ENCODE measurements around the gene SNX18. TPM values are rescaled to one million over a fixed set of nuclear protein-coding genes. Genes with fewer than 3 reads are reported as not detected.

SNX18 gene
- total and polyA plus RNA-seq, 2 of the 4 experiments (the other 2 are of a cell fraction) = 31.2 to 50.0 TPM

DNA sequence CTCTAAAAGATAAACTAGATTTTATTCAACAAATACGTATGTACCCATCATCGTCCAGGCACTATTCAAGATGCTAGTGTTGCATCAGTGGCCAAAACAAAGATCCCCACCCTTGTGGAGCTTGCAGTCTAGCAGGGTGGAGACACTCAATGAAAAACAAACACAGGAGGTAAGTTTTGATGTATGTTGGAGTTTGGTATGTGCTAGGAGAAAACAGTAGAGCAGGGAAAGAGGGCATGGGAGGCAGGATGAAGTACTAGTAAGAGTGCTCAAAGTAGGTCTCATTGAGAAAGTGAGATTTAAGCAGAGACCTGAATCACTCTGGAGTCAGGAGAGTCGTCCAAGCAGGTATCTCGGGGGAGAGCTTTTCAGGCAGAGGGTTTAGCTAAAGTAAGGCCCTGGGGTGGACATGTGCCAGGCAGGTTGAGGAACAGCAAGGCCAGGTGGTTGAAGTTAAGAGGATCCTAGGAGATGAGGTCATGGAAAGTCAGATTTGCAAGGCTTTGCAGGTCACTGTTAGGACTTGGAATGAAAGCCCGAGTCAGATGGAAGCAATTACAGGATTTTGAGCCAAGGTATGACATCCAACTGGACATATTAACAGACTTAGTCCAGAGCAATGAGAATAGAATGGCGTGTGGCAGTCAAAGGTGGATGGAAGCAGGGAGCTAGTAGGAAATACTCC is 9.2 kb downstream of the SNX18 start:
- H4K20me1 ChIP-seq (ENCODE audit: insufficient read depth, low read length) = peaks cover 98% of the 10 kb centered on the region
- no peak overlapping the region; a peak in 1 of 4 replicates for H4K8ac ChIP-seq (ENCODE audit: low read depth in 2 of 2, low read length in 2 of 2)
- DNase-seq (no peak), ATAC-seq (ENCODE audit: low read depth) (no peak)
- no peak overlapping the region for H2BK120ac ChIP-seq (ENCODE audit: low read depth, low read length)
- no peak overlapping the region for H3K4ac ChIP-seq (ENCODE audit: low read depth, low read length)
- TF ChIP-seq FOS (IDR thresholded peaks at IDR 0.05; ENCODE audit: low read depth, low read length) (no peak), CEBPB (IDR thresholded peaks at IDR 0.05; ENCODE audit: low read depth, low read length) (no peak), MAZ (IDR thresholded peaks at IDR 0.05; ENCODE audit: borderline replicate concordance, low read depth, low read length) (no peak), SMC3 (IDR thresholded peaks at IDR 0.05; ENCODE audit: low read depth, low read length) (no peak), MAFK (IDR thresholded peaks at IDR 0.05; ENCODE audit: low read depth, low read length) (no peak)
- H2BK5ac ChIP-seq (ENCODE audit: low read depth, low read length, poor library complexity, severe bottlenecking) = no peak overlapping the region
- intact Hi-C loops (cut with micrococcal nuclease) (no loop called here), in situ Hi-C loops (cut with MboI; ENCODE audit: low sequenced_read_pairs) (loop anchor here (5.0 to 10.0 kb wide), 2 partner anchors 316 to 628 kb away; no protein-coding TSS in a partner anchor), dilution Hi-C loops (cut with HindIII; ENCODE audit: low sequenced_read_pairs, unreplicated experiment) (no loop called here)
- H2AK5ac ChIP-seq (ENCODE audit: low read depth, low read length) = no peak overlapping the region
- no peak overlapping the region for H3K18ac ChIP-seq (ENCODE audit: low read depth, low read length)
- H3K9me3 ChIP-seq (ENCODE audit: control insufficient read depth, insufficient read depth, low read length) = no peaks in the 10 kb centered on the region
- H2BK15ac ChIP-seq (ENCODE audit: low read depth, low read length) = no peak overlapping the region
- no peak overlapping the region for H4K91ac ChIP-seq (ENCODE audit: insufficient read depth, low read depth, low read length)
- no peak overlapping the region for H3K9ac ChIP-seq (ENCODE audit: low read depth, low read length)
- H3K27ac ChIP-seq (ENCODE audit: insufficient read depth, low read length) = no peak overlapping the region
- no peak overlapping the region for H3K56ac ChIP-seq (ENCODE audit: extremely low read depth, insufficient read depth, low read length)
- H2BK20ac ChIP-seq (ENCODE audit: low read depth, low read length) = no peak overlapping the region
- H3K4me2 ChIP-seq (ENCODE audit: low read depth, low read length) = peak overlapping the region; percentile 48; the same call in 1 of the 2 replicates
- peaks cover 37% of the 10 kb centered on the region for H3K4me1 ChIP-seq (ENCODE audit: control insufficient read depth, insufficient read depth, low read length)
- no peaks in the 10 kb centered on the region for H3K27me3 ChIP-seq (ENCODE audit: control insufficient read depth, insufficient read depth, low read length)
- peak overlapping the region; percentile 69 for H3K23ac ChIP-seq (ENCODE audit: low read depth, low read length)
- no peak overlapping the region for H2AK9ac ChIP-seq (replicated peaks; ENCODE audit: low read depth, low read length, poor library complexity)
- peaks cover 35% of the 10 kb centered on the region for H3K36me3 ChIP-seq (ENCODE audit: control insufficient read depth, insufficient read depth, low read length)
- peaks cover 0 to 74% of the 10 kb centered on the region in 2 experiments; a peak in 2 of 4 replicates for H3K79me1 ChIP-seq (ENCODE audit: low read depth in 1 of 2, low read length in 2 of 2)
- H4K5ac ChIP-seq (ENCODE audit: low read depth, low read length) = no peak overlapping the region
- WGBS, 2 experiments (ENCODE audit: extremely low coverage in 2 of 2, insufficient read length in 1 of 2) = 100% methylated on average over 1 of the region's 6 CpGs; no CpG with 5 or more reads in 1 of the 2 experiments
- ChIA-PET CTCF (interaction anchor here (1.5 kb wide), 1 partner anchor 11 kb away, joined by 3 read pairs; no protein-coding TSS in a partner anchor), POLR2A (ENCODE audit: unreplicated experiment) (no interaction called here)
- H3K14ac ChIP-seq (replicated peaks; ENCODE audit: low read depth, low read length) = peak overlapping the region; percentile 33
- BruUV-seq (replicated peaks) = no TSS peak
- H2AFZ ChIP-seq (replicated peaks; ENCODE audit: low read length, poor library complexity) = no peak overlapping the region
- H3K9me1 ChIP-seq (ENCODE audit: insufficient read depth, low read length) = peaks cover 30% of the 10 kb centered on the region
- H3K4me3 ChIP-seq (ENCODE audit: insufficient read depth, low read depth, low read length) = no peak overlapping the region
